ENCODE measurements around the gene TRAF7. TPM values are rescaled to one million over a fixed set of nuclear protein-coding genes. Genes with fewer than 3 reads are reported as not detected.
A peak's percentile ranks its signal among the peaks of the same experiment; 100 is the strongest.

The TRAF7 gene
- total and polyA plus RNA-seq, 2 of the 13 experiments (the other 11 are each of a cell fraction or from before 2014, with no cell fraction given): 47.9 to 65.6 TPM

- TF ChIP-seq ZNF205 (CRISPR knock-in tag; IDR thresholded peaks at IDR 0.05) (no peak), ZBTB49 (CRISPR knock-in tag; IDR thresholded peaks at IDR 0.05; ENCODE audit: borderline replicate concordance) (no peak), ZFP82 (CRISPR knock-in tag; IDR thresholded peaks at IDR 0.05; ENCODE audit: borderline replicate concordance) (no peak), ZNF513 (CRISPR knock-in tag; conservative IDR thresholded peaks at IDR 0.05) (0 out of 2 replicates have a peak, but pooled peaks have one; percentile 10), KMT2B (CRISPR knock-in tag; IDR thresholded peaks at IDR 0.05) (0 out of 2 replicates have a peak, but pooled peaks have one; percentile 15), ZNF777 (CRISPR knock-in tag; IDR thresholded peaks at IDR 0.05) (peak; percentile 68; the same call in 1 of the 2 replicates), ZNF563 (CRISPR knock-in tag; IDR thresholded peaks at IDR 0.05) (peak; percentile 1; the same call in 1 of the 2 replicates), ZNF784 (CRISPR knock-in tag; IDR thresholded peaks at IDR 0.05; ENCODE audit: borderline replicate concordance) (0 out of 2 replicates have a peak, but pooled peaks have one; percentile 21), ZSCAN20 (CRISPR knock-in tag; IDR thresholded peaks at IDR 0.05; ENCODE audit: borderline replicate concordance) (0 out of 2 replicates have a peak, but pooled peaks have one; percentile 81), JARID2 (CRISPR knock-in tag; IDR thresholded peaks at IDR 0.05; ENCODE audit: insufficient replicate concordance) (no peak), SMAD3 (CRISPR knock-in tag; IDR thresholded peaks at IDR 0.05) (0 out of 2 replicates have a peak, but pooled peaks have one; percentile 25), ZNF749 (CRISPR knock-in tag; IDR thresholded peaks at IDR 0.05; ENCODE audit: borderline replicate concordance) (0 out of 2 replicates have a peak, but pooled peaks have one; percentile 8), BCL6 (CRISPR knock-in tag; IDR thresholded peaks at IDR 0.05) (0 out of 2 replicates have a peak, but pooled peaks have one; percentile 10), ZNF224 (CRISPR knock-in tag; IDR thresholded peaks at IDR 0.05) (0 out of 2 replicates have a peak, but pooled peaks have one; percentile 8), ZNF121 (CRISPR knock-in tag; IDR thresholded peaks at IDR 0.05) (peak; percentile 97)
- TF ChIP-seq, protein P1, sequence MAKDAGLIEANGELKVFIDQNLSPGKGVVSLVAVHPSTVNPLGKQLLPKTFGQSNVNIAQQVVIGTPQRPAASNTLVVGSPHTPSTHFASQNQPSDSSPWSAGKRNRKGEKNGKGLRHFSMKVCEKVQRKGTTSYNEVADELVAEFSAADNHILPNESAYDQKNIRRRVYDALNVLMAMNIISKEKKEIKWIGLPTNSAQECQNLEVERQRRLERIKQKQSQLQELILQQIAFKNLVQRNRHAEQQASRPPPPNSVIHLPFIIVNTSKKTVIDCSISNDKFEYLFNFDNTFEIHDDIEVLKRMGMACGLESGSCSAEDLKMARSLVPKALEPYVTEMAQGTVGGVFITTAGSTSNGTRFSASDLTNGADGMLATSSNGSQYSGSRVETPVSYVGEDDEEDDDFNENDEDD (CRISPR knock-in tag; IDR thresholded peaks at IDR 0.05; ENCODE audit: borderline replicate concordance): peak; percentile 33; the same call in 1 of the 2 replicates
- TF ChIP-seq, protein P2, sequence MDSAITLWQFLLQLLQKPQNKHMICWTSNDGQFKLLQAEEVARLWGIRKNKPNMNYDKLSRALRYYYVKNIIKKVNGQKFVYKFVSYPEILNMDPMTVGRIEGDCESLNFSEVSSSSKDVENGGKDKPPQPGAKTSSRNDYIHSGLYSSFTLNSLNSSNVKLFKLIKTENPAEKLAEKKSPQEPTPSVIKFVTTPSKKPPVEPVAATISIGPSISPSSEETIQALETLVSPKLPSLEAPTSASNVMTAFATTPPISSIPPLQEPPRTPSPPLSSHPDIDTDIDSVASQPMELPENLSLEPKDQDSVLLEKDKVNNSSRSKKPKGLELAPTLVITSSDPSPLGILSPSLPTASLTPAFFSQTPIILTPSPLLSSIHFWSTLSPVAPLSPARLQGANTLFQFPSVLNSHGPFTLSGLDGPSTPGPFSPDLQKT (CRISPR knock-in tag; IDR thresholded peaks at IDR 0.05; ENCODE audit: borderline replicate concordance): no peak
- TF ChIP-seq, protein P3, sequence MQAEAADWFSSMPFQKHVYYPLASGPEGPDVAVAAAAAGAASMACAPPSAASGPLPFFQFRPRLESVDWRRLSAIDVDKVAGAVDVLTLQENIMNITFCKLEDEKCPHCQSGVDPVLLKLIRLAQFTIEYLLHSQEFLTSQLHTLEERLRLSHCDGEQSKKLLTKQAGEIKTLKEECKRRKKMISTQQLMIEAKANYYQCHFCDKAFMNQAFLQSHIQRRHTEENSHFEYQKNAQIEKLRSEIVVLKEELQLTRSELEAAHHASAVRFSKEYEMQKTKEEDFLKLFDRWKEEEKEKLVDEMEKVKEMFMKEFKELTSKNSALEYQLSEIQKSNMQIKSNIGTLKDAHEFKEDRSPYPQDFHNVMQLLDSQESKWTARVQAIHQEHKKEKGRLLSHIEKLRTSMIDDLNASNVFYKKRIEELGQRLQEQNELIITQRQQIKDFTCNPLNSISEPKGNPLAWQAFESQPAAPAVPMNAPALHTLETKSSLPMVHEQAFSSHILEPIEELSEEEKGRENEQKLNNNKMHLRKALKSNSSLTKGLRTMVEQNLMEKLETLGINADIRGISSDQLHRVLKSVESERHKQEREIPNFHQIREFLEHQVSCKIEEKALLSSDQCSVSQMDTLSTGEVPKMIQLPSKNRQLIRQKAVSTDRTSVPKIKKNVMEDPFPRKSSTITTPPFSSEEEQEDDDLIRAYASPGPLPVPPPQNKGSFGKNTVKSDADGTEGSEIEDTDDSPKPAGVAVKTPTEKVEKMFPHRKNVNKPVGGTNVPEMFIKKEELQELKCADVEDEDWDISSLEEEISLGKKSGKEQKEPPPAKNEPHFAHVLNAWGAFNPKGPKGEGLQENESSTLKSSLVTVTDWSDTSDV (CRISPR knock-in tag; IDR thresholded peaks at IDR 0.05): 0 out of 2 replicates have a peak, but pooled peaks have one; percentile 3
Observed at GRCh38 chr16:2223942-2224486, 68.4 kb downstream of the TRAF7 start (continued).
